ENCODE data around the gene MBL2.

The MBL2 gene

DNA sequence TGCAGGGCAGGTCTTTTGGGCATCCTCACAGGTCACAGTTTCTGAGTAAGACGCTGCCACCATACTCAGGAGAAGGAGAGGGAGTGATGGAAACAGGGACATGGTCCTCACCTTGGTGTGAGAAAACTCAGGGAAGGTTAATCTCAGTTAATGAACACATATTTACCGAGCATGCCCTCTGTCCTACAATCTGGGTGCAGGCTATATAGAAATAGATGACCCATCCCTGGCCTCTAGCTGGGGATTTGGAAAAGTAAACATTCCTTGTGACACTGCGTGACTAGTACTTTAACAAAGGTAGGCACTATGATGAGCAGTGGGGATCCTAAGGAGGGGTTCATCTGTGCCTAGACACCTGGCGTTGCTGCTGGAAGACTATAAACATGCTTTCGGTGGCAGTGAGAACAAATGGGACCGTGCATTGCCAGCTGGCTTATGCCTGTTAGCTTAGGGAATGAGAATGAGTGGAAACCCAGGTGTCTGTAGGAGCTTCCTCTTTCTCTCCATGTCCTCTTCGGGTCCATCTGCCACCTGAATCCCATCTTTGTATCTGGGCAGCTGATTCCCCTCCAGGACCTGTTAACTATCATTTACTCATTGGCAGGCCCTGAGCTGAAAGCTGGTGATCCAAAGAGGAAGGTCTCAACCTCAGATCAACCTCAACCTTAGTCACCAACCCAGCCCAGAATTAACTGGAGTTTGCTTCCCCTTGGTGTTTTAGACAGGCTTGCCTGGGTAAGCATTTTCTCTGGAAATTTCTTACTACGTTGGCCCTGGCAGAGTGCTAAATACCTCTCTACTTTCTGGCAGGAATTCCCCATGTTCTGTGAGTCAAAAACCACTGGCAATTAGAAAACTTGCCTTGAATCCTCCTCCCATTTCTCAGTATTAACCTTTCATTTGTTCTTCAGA is 794 bp downstream of the MBL2 start:
- DNase-seq, result no peak

DNA sequence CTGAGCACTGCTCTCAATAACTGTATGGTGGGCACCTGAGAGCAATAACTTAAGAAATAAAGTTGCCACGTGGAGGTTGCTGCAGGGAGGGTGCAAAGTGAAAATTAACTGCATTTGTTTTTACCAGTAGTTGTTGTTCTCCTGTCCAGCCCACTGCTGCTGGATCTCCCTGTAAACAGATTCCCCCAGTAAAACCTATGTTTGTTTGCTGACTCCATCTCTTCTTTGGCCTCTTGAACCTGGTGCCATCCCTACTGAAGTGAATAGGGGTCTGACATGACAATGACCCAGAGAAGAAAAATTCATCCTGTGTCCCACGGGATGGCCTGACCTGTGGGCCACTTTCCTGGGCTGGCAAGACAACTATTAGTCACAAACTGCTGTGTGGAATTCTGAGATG is 1.7 kb downstream of the MBL2 start:
- no peak for DNase-seq

DNA sequence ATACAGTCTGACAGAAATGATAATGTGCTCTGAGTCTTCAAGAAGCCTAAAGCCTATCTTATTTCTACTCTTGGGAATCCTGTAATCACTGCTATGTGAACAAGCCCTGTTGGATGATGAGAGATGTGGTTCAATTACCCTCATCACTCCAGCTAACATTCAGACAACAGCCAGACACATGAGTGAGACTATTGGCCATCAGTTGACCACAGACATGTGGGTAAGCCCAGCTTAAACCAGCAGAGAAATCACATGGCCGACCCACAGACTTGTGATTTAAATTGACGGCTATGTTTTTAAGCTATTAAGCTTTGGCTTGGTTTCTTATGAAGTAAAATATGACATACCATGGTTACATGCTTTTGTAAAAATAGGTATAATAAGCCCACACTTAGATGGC is 2.6 kb downstream of the MBL2 start:
- DNase-seq, result no peak

DNA sequence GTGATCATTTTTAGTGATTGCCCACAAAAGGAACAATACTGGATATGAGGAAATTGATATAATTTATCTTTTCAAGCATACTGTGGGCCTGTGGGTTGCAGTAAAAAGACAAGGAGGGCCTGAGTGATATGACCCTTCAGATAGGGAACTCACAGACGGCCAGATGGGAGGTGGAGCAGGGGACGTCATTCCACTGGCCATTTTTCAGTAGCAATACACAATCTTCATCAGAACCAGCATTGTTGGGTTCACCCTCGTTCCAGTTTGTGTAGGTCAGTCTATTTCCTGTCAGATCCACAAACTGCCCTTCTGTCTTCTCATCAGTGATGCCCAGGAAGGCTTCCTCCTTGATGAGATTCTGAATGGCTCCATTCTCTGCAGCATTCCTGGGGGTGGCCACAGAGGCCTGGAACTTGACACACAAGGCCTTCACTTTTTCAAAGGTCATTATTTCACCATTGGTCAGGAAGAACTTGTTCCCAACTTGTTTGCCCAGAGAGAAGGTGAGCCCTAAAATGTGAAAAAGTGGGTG is 4.5 kb downstream of the MBL2 start:
- no peak for DNase-seq

DNA sequence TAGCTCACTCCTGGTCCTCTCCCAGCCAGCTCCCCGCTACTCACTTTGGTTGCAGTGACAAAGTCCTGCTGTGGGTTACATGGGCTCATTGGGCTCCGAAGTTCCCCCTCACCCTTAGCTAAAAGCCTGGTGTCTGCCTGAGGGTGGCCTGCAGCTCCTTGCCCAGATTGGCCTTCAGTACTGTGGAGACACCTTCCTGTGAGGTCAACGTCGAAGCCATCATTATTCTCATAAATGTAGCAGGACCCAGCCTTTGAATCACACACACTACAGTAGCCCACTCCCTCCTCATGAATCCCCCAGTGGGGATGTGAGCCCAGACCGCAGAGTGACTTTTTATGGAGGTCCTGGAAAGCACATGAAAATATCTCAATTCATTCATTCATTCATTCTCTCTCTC is 10.5 kb downstream of the MBL2 start:
- no peak for DNase-seq

DNA sequence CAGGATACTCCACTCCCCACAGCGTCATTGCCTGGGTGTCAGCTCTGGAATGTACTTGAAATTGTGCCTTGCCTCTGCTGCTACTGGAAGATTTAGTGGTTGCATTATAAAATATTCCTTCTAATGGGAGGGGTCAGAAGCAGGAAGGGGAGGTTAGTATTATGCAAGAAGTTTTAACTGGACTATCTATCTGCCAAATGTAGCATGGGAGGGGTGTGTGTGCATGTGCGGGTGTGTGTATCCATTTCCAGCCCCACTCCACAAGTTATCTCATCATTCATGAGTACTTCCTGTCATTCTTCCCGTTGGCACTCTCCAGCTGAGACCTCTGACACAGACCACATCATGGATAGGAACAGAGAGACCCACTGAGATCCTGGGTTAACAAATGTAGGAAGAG is 13.4 kb downstream of the MBL2 start:
- DNase-seq, result no peak

DNA sequence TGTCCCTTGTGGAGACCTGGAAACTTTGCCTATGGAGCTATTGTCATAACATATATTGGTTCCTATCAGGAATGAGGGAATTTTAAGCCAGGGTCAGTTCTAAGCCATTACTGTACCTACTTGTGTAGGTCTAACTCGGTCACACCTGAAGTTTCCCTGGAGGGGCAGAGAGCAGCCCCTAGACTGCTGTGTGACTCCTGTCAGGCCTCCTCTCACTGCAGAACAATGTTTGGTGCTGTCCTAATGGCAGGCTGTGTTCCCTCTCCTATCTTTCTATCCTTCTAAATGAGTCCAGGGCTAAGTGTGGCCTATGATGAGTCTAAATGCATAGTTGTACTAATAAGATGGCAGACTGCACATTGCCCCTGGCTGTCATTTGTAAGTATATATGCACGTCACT is 14.2 kb downstream of the MBL2 start:
- DNase-seq, result no peak

DNA sequence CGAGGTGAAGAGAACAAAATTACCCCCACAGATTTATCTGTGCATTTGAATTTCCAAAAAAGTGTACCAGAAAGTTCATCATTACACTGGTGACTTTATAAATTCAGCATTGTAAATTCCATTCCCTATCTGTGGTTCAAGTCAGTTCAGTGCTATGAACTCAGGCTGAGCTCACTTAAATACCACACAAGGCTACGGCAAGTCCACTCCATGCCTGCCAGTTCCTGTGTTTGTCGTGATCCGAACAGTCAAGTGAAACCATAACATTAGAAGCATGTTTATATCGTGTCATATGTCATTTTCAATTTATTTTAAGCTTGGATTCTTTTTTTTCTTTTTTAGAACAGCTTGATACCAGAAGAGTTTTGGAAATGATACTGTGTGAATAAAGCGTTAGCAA is 14.8 kb downstream of the MBL2 start:
- DNase-seq, result no peak

DNA sequence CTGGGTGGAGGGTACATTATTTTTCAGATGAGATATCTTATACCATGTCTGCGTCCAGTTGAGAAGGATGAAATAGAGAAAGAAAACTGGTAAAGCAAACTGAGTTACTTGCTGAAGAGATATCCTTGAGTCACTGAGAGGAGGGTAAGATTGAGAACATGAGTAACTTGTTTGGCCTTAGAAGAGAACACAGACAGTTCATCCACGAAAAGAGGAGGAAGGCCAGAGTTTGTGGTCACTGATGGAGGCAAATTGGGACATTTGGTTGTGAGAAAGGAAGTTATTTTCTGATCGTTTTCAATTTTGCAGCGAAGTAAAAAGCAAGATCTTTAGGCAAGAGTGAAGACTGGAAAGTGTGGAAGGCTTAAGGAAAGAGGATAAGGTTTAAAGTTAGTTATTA is 15.6 kb downstream of the MBL2 start:
- no peak for DNase-seq

DNA sequence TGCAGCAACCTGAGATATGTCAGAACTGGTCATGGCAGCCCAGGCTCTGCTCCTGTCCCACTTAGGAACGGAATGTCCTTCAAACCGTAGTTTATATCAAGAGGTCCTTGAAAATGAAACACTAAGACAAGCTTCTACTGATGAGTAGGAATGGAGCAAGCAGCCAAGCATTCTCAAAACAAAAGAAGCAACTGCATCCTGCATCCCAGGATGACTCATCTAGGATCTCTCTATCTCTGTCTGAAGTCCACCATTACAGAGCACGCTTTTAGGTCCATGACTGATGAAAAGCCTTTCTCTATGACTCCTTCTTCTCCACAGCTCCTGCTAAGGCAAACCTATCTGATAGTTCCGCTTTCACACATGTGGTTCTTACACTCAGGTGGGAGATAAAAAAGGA is 16.3 kb downstream of the MBL2 start:
- no peak for DNase-seq

DNA sequence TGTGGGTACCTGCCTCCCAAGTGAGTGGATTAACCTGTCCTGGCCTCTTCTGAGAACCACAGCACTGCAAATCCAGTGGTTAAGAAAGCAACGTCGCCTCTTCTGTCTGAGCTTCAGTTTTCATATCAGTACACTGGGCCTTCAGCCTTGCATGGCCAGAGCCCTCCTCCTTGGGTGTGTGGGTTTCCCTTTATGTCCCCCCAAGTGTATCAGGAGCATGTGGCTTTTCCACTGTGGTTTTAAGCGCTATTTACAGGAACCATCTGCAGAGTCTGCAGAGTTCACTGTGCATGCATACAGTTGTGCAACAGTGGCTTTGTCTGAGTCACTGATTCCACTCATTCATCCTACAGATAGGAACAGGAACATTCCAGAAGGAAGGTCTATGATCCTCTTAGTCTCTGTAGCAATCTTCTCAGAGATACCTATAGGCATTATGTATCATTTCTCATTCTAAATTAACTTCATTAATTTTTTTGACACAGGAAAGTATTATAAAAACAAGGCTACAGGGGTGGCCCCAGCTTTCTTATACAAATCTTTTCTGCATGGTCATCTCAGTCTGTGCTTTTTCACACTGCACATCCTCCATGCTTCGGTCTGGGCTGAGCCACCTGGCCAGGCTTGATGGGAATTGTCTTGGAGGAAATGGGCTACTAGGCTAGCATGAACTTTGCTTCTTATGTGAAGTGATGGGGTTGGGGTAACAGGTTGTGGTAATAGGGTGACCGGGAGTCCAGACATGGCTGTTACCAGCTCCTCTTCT is 17.1 kb downstream of the MBL2 start:
- no peak for DNase-seq

DNA sequence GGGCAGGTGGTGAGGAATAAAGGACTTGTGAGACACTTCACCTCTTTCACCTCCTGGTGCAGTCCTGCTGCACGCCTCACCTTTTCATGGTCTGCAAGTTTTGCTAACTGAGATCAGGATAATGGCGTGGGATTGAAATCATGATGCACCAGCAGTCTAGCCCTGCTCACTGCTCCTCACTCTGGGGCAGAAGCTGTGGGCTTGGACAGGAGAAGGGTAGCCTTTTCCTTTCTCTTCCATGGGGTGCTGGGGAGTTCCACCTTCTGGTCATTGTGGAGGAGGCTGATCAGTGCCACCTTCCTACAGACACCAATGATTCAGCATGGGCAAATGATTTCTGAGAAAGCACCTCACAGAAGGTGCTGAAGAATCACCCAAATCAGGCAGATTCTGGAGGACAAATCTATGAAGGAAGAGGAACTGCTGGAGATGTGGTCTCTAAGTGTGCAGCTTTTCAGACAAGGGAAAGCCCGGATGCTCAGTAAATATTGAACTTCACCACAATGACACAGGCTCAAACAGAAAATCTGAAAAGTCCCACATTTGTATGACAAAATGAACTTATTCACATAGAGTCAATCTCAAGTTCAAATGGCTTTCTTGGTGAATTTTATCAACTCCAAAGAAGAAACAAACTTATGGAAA is 19.7 kb downstream of the MBL2 start:
- DNase-seq, result no peak

DNA sequence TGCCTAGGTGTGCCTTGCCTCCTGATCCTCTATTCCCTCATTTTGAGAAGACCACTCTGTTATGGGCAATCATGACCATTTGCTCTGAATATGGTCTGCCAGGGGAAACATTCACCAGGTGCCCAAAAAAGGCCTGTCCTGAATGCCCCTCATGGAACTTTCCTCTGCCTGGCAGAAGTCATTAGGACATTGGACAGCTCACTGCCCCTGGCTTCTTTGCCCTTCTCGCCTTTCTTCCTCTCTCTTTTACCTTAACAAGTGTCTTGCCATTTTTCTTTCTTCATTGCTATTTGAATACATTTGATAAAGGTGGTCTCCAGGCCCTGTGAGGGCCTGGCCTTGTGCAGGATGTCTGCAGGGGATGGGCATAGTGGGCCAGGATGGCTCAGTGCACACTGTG is 20.3 kb downstream of the MBL2 start:
- no peak for DNase-seq

DNA sequence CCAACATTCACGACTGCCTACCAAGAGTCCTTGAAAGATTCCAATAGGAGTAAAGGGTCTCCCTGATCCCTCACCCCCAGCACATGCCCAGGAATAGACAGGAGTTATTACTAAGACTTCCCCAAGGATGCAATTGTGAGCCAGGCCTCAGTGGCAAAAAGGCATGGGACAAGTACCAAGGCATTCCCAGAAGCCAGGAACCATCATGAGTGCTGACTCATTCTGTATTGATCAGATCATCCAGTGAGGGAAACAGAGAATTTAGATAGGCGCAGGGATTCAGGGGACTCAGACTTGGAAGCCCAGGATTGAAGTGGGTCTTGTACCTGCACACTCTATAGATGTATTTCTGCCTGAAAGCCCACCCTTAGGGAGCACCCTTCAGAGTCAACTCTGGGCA is 21.2 kb downstream of the MBL2 start:
- no peak for DNase-seq

DNA sequence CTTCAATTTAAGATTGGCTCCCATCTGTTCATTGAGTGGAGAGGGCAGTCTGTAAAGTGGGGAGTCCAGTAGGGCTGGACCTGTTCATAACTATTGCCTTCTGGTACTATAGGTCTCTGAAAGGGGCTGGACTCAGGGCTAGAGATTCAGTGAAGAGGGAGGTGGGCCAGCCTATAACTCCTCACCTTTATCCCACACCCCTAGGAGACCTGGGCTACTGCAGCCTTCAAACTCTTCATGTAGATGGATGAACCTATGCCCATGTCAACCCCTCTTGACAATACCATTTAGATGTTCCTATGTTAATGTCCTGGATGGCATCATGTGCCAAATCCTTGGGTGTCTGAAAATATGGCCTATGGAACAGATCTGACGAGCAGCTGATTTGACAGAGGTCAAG is 22.0 kb downstream of the MBL2 start:
- DNase-seq, result no peak

DNA sequence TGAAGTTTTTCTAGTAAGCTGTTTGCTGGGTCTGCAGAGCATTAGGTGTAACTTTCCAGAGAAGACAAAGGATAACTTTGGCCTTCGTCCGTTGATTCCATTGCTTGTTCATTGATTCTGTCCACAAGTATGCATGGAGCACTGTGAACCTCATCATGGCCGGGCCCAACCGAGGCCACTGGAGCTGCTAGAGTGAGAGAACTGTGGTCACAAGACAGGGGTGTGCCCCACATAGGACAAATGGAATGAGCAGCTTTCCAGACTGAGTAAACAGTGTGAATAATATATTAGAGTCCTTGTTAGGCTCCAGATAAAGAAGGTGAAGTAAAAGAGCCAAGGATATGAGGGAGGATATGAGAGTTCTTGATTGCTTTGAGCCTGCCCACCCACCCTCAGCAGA is 24.9 kb downstream of the MBL2 start:
- DNase-seq, result no peak

DNA sequence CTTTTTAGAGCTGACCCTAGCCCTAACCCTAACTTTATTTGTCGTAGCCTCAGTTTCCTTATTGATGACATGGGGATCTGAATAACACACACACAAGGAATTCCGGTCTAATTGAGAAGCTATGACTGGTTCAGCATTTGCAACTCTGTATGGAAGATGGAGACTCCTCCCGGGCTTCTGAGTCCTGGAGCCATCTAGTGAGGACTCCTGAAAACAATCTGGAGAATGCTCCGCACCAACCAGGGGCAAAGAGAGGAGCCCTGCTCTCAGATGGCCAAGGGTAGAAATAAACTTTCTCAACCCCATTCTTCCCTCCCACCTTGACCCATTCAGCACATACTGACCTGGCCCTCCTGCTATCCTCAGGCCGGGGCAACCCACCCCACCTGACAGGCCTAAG is 26.4 kb downstream of the MBL2 start:
- DNase-seq, result no peak

DNA sequence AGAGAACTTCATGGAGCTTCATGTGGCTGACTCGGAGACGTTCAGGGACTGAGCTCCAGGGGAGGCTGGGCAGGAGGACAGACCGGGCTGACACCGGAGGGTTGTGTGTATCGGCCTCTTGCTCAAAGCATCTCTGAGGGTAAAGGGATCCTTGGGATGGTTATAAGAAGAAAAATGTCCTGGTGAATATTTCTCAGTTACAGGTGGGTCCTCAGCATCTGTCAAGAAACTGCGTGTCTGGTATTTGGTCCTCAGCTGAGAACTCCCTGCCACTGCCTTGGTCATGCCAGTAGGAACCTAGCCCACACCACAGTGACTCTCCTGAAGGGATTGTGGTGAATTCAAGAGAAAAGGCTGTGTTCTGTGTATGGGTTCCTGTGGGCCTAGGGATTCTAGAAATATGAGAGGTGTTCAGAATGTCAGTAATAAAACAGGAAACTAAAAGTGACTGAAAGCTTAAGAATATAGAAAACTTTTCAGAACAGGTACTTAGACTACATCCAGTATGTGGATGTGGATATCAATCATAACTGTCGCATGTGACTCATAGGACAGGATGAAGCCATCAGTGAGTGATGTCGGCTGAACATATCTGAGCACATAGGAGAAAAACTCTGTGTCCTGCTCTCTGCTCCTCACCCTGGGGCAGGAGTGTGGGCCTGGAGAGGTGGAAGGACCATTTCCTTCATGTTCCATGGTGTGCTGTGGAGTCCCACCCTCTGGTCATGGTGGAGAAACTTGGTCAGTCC is 28.4 kb downstream of the MBL2 start:
- DNase-seq, result no peak

DNA sequence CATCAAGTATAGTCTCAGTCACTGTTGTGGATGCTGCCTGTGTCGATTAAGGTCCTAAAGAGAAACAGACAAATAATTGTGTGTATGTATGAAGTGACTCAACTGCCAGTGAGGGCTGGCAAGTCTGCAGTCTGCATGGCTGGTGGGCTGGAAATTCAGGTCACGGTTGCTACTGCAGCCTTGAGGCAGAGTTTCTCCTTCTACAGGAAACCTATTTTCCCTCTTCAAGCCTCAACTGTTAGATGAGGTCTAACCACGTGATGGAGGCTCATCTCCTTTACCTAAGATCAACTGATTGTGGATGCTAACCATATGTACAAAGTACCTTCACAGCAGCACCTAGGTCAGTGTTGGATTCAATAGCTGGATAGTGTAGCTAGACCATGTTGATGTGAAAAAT is 29.9 kb downstream of the MBL2 start:
- no peak for DNase-seq

DNA sequence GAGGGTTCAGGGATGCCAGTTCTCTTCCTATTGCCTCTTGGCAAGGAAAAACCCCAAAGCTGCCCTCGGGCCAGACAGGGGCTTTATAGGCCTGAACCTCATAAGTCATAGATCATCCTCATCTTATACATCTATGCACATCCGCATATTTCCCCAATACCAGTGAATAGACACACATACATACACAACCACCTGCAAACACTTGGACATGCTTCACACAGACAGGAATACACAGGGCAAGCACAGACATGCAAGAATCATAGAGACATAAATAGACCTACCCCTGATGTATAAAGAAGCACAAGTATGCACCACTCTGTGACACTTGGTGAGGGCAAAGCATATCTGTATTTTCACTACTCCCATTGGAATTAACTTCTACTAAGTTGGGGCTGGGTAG is 30.7 kb downstream of the MBL2 start:
- no peak for DNase-seq

DNA sequence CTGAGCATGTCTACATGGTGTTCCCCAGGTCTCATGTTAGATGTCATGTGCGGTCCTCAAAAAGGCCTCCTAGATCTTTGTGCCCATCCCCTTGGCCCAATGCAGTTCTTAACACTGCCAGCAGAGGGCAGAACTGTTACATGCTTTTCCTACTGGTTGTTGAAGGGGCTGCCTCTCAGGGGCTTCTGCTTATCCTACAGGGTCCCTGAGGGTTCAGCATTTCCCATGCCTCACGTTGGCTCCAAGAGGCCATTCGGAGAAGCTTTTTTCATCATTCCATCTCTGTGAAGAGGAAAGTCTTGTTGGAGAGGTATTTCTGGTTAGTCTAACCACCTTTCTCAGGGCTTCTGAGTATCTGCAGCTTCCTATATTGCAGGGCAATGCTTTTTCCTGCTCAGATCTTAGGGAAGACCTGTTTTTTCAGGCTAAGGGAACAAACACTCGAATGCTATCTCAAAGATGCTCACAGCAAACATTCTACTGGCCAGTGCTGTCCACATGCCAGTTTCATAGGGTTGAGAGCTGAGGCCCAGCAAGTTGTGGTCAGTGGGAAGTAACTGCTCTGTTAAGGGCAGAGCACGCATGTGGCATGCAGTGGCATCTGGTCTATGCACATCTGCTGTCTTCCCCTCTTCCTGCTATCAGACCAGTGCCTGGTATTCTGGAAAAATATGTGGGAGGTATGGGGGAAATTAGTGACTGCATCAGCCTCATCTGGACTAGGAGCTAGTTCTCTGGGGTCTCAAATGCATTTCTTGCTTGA is 31.5 kb downstream of the MBL2 start:
- DNase-seq, result peak; percentile 33

DNA sequence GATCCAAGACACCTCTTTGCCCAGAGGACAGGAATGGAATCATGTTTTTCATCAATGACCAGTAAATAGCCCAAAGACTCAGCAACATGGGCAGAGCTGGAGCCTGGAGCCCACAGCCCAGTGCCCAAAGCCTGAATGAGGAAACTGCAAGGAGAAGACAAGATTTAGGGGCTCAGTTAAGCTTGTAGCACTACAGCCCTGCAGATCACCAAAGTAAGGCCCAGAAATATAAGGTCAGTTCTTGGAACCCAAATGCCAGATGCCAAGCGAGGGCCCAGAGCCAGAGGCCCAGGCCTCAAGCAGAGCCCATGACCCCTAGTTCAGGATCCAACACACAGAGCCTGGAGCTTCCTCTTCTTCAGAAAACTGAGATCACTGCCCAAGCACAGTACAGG is 32.4 kb downstream of the MBL2 start:
- no peak for DNase-seq

Measured in activated CD4-positive, CD25-positive, alpha-beta regulatory T cell treated with anti-CD3 and anti-CD28 coated beads, Interleukin-2, amount 50 U/mL, for 72 hours (primary cell).